ENCODE measurements around the gene GHDC. TPM values are rescaled to one million over a fixed set of nuclear protein-coding genes. Genes with fewer than 3 reads are reported as not detected.

GHDC gene
- total and polyA plus RNA-seq, 2 donors (not counting 3 experiments of a cell fraction or from before 2014, with no cell fraction given): 9.8 to 11.2 TPM

- no peaks in the 10 kb centered on the region for H3K79me2 ChIP-seq (ENCODE audit: control insufficient read depth, insufficient read depth, low read length)
- peaks cover 16 to 17% of the 10 kb centered on the region in 2 experiments for H3K36me3 ChIP-seq (ENCODE audit: control insufficient read depth in 2 of 2, extremely low read depth in 1 of 2, insufficient read depth in 2 of 2, low read length in 2 of 2)
- H3K27me3 ChIP-seq (ENCODE audit: control insufficient read depth in 2 of 2, insufficient read depth in 2 of 2, low read length in 2 of 2): no peaks in the 10 kb centered on the region
- no TSS peak for BruUV-seq (replicated peaks)
- no peak overlapping the region for H3K27ac ChIP-seq (ENCODE audit: insufficient read depth, low read depth, low read length)
- no peaks in the 10 kb centered on the region for H3K9me3 ChIP-seq (replicated peaks; ENCODE audit: control insufficient read depth, insufficient read depth, low read length)
- CTCF ChIA-PET: interaction anchor here (3.3 kb wide), 1 partner anchor 8 kb away, joined by 18 read pairs; no protein-coding TSS in a partner anchor
- H3K9me1 ChIP-seq (replicated peaks; ENCODE audit: control insufficient read depth, extremely low read depth, insufficient read depth, low read length): no peaks in the 10 kb centered on the region
- dilution Hi-C loops (cut with MboI; ENCODE audit: extremely low pct_ligation_motif_present, low sequenced_read_pairs) (no loop called here), intact Hi-C loops (cut with micrococcal nuclease) (no loop called here)
- no peak overlapping the region for H3K9ac ChIP-seq (replicated peaks; ENCODE audit: extremely low read depth, insufficient read depth, low read length)
- H2AFZ ChIP-seq (ENCODE audit: low read depth, low read length): no peak overlapping the region
- TF ChIP-seq MYC (IDR thresholded peaks at IDR 0.05; ENCODE audit: low read depth, low read length) (no peak), MAX (IDR thresholded peaks at IDR 0.05; ENCODE audit: insufficient read depth, insufficient read length) (no peak), FOS (IDR thresholded peaks at IDR 0.05; ENCODE audit: borderline replicate concordance, insufficient read depth, low read length) (no peak), EZH2 (IDR thresholded peaks at IDR 0.05; ENCODE audit: borderline replicate concordance, low read depth, low read length, severe bottlenecking) (no peak), POLR2A (IDR thresholded peaks at IDR 0.05; ENCODE audit: low read depth, low read length) (no peak), CTCF (IDR thresholded peaks at IDR 0.05; ENCODE audit: extremely low read depth in 1 of 2, insufficient read depth in 1 of 2, low read depth in 1 of 2, low read length in 2 of 2) (no peak)
- no peaks in the 10 kb centered on the region for H3K4me1 ChIP-seq (ENCODE audit: control insufficient read depth, extremely low read depth, insufficient read depth, low read length)
- no peaks in the 10 kb centered on the region for H4K20me1 ChIP-seq (replicated peaks; ENCODE audit: control insufficient read depth, extremely low read depth, insufficient read depth, low read length)
- FAIRE-seq (no peak), DNase-seq (ENCODE audit: low read depth, low spot score) (no peak)
- POLR2A ChIA-PET: no interaction called here
- H3K4me3 ChIP-seq (replicated peaks in 1 of 3; ENCODE audit: insufficient read depth in 1 of 3, low read depth in 1 of 3, low read length in 3 of 3): no peak overlapping the region
- no peak overlapping the region for H3K4me2 ChIP-seq (ENCODE audit: insufficient read depth, low read length)
Measured at GRCh38 chr17:42214156-42214555, 19.9 kb upstream of the GHDC start.

GRCh38 chr17:42212382-42212781, 18.1 kb upstream of the GHDC start:
- CTCF ChIA-PET: interaction anchor here (3.3 kb wide), 1 partner anchor 10 kb away, joined by 18 read pairs; no protein-coding TSS in a partner anchor
- no TSS peak for BruUV-seq (replicated peaks)
- no peaks in the 10 kb centered on the region for H3K79me2 ChIP-seq (ENCODE audit: control insufficient read depth, insufficient read depth, low read length)
- H3K9me1 ChIP-seq (replicated peaks; ENCODE audit: control insufficient read depth, extremely low read depth, insufficient read depth, low read length): no peaks in the 10 kb centered on the region
- no peaks in the 10 kb centered on the region for H3K27me3 ChIP-seq (ENCODE audit: control insufficient read depth in 2 of 2, insufficient read depth in 2 of 2, low read length in 2 of 2)
- DNase-seq (ENCODE audit: low read depth, low spot score) (no peak), FAIRE-seq (no peak)
- intact Hi-C loops (cut with micrococcal nuclease) (no loop called here), dilution Hi-C loops (cut with MboI; ENCODE audit: extremely low pct_ligation_motif_present, low sequenced_read_pairs) (no loop called here)
- H3K9ac ChIP-seq (replicated peaks; ENCODE audit: extremely low read depth, insufficient read depth, low read length): no peak overlapping the region
- no peaks in the 10 kb centered on the region for H4K20me1 ChIP-seq (replicated peaks; ENCODE audit: control insufficient read depth, extremely low read depth, insufficient read depth, low read length)
- H3K4me2 ChIP-seq (ENCODE audit: insufficient read depth, low read length): no peak overlapping the region
- no peaks in the 10 kb centered on the region for H3K4me1 ChIP-seq (ENCODE audit: control insufficient read depth, extremely low read depth, insufficient read depth, low read length)
- H3K4me3 ChIP-seq (replicated peaks in 1 of 3; ENCODE audit: insufficient read depth in 1 of 3, low read depth in 1 of 3, low read length in 3 of 3): no peak overlapping the region
- no peak for TF ChIP-seq EZH2 (IDR thresholded peaks at IDR 0.05; ENCODE audit: borderline replicate concordance, low read depth, low read length, severe bottlenecking)
- no peak for TF ChIP-seq POLR2A (IDR thresholded peaks at IDR 0.05; ENCODE audit: low read depth, low read length)
- no peak for TF ChIP-seq MYC (IDR thresholded peaks at IDR 0.05; ENCODE audit: low read depth, low read length)
- TF ChIP-seq JUN (IDR thresholded peaks at IDR 0.05; ENCODE audit: borderline replicate concordance, insufficient read depth, insufficient read length, low read depth): no peak
- TF ChIP-seq CTCF (IDR thresholded peaks at IDR 0.05; ENCODE audit: extremely low read depth in 1 of 2, insufficient read depth in 1 of 2, low read depth in 1 of 2, low read length in 2 of 2): no peak
- no peak for TF ChIP-seq GATA2 (IDR thresholded peaks at IDR 0.05; ENCODE audit: insufficient read depth, insufficient read length, low read depth, low read length)
- no peak for TF ChIP-seq POLR2AphosphoS5 (IDR thresholded peaks at IDR 0.05; ENCODE audit: insufficient read depth, low read depth, low read length)
- TF ChIP-seq FOS (IDR thresholded peaks at IDR 0.05; ENCODE audit: borderline replicate concordance, insufficient read depth, low read length): no peak
- no peak for TF ChIP-seq MAX (IDR thresholded peaks at IDR 0.05; ENCODE audit: insufficient read depth, insufficient read length)
- no peaks in the 10 kb centered on the region for H3K9me3 ChIP-seq (replicated peaks; ENCODE audit: control insufficient read depth, insufficient read depth, low read length)
- H2AFZ ChIP-seq (ENCODE audit: low read depth, low read length): no peak overlapping the region
- POLR2A ChIA-PET: no interaction called here
- no peak overlapping the region for H3K27ac ChIP-seq (ENCODE audit: insufficient read depth, low read depth, low read length)
- peaks cover 10 to 16% of the 10 kb centered on the region in 2 experiments for H3K36me3 ChIP-seq (ENCODE audit: control insufficient read depth in 2 of 2, extremely low read depth in 1 of 2, insufficient read depth in 2 of 2, low read length in 2 of 2)

All from endothelial cell of umbilical vein (primary cell).